ENCODE results near the gene KCNJ5.

DNA sequence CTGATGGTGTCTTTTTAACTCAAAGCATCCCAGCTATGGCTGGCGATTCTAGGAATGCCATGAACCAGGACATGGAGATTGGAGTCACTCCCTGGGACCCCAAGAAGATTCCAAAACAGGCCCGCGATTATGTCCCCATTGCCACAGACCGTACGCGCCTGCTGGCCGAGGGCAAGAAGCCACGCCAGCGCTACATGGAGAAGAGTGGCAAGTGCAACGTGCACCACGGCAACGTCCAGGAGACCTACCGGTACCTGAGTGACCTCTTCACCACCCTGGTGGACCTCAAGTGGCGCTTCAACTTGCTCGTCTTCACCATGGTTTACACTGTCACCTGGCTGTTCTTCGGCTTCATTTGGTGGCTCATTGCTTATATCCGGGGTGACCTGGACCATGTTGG is 20.1 kb downstream of the KCNJ5 start:
- no peak for TF ChIP-seq POLR2A (IDR thresholded peaks at IDR 0.05; ENCODE audit: low read depth, low read length)
- no peak for TF ChIP-seq SIN3A (IDR thresholded peaks at IDR 0.05; ENCODE audit: low read depth, low read length)
- TF ChIP-seq SIX5 (IDR thresholded peaks at IDR 0.05; ENCODE audit: low read depth, low read length, severe bottlenecking): no peak
- TF ChIP-seq, protein P1, sequence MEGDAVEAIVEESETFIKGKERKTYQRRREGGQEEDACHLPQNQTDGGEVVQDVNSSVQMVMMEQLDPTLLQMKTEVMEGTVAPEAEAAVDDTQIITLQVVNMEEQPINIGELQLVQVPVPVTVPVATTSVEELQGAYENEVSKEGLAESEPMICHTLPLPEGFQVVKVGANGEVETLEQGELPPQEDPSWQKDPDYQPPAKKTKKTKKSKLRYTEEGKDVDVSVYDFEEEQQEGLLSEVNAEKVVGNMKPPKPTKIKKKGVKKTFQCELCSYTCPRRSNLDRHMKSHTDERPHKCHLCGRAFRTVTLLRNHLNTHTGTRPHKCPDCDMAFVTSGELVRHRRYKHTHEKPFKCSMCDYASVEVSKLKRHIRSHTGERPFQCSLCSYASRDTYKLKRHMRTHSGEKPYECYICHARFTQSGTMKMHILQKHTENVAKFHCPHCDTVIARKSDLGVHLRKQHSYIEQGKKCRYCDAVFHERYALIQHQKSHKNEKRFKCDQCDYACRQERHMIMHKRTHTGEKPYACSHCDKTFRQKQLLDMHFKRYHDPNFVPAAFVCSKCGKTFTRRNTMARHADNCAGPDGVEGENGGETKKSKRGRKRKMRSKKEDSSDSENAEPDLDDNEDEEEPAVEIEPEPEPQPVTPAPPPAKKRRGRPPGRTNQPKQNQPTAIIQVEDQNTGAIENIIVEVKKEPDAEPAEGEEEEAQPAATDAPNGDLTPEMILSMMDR (IDR thresholded peaks at IDR 0.05 in 2 of 3, conservative IDR thresholded peaks at IDR 0.05 in 1 of 3; ENCODE audit: control insufficient read depth in 2 of 3, extremely low read depth in 1 of 3, insufficient read depth in 1 of 3, low read depth in 3 of 3, low read length in 3 of 3): no peak
